HCT116 (cell line): ENCODE results near the gene RPRML.

Experiments
- CTCF ChIP-seq, 3 experiments: fragments of 200-600 bp in 1 of 3; sonication (generic) in 1 of 3; IDR thresholded peaks in 2 of 3; conservative IDR thresholded peaks in 1 of 3; 2 replicates each; pipeline ENCODE4 v1.5.1; 2012 to 2017; ENCODE audit warnings: low read depth in 2 of 3, low read length in 2 of 3, antibody characterized with exemption in 1 of 3, borderline replicate concordance in 1 of 3, control low read depth in 1 of 3, mild to moderate bottlenecking in 1 of 3, mixed read lengths in 1 of 3, mixed run types in 1 of 3, moderate library complexity in 1 of 3; ENCODE audit not compliant: insufficient read depth in 1 of 3
- EZH2phosphoT487 ChIP-seq: fragments of 200-600 bp; IDR thresholded peaks from 2 replicates; pipeline ENCODE4 v1.6.1; 2018; ENCODE audit warnings: antibody characterized with exemption, borderline replicate concordance
- POLR2A ChIP-seq: IDR thresholded peaks from 2 replicates; pipeline ENCODE4 v1.7.0; 2011; ENCODE audit warnings: borderline replicate concordance; ENCODE audit not compliant: insufficient read depth, insufficient read length; ENCODE audit errors: extremely low read depth

- TF ChIP-seq EZH2phosphoT487 (no peak), CTCF (IDR thresholded peaks at IDR 0.05 in 2 of 3, conservative IDR thresholded peaks at IDR 0.05 in 1 of 3; ENCODE audit: borderline replicate concordance in 1 of 3, insufficient read depth in 1 of 3, low read depth in 2 of 3, low read length in 2 of 3) (no peak), POLR2A (no peak)
Observed at GRCh38 chr17:46950997-46951621, 27.9 kb downstream of the RPRML start.
